ENCODE data around the gene CLEC2L. TPM values are rescaled to one million over a fixed set of nuclear protein-coding genes. Genes with fewer than 3 reads are reported as not detected.

CLEC2L gene
- total RNA-seq, 1 donor: not detected

DNA sequence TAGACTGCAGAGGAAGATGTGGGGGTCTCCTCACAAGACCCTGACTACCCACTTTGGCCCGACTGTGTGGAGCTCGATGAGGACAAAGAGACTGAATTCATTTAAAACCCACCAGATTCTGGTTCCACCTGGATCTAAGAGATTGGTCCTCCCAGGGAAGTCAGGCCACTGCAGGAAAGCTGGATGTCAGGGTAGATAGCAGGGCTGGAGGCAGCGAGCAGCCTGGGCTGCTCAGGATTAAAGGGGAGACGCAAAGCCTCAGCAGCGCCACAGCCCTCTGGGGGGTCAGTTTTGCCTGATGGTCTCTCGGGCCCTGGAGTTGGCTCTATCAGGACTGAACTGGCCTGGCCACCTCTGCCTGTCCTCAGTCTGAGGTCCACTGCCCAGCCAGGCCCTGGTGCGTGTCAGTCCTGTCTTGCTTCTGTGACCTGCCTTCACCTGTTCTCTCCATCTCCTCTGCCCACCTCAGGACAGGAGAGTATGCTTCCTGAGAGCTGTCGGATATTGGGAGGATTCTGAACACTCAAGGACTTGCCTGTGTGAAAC is 27.8 kb upstream of the CLEC2L start:
- TF ChIP-seq, protein P1, sequence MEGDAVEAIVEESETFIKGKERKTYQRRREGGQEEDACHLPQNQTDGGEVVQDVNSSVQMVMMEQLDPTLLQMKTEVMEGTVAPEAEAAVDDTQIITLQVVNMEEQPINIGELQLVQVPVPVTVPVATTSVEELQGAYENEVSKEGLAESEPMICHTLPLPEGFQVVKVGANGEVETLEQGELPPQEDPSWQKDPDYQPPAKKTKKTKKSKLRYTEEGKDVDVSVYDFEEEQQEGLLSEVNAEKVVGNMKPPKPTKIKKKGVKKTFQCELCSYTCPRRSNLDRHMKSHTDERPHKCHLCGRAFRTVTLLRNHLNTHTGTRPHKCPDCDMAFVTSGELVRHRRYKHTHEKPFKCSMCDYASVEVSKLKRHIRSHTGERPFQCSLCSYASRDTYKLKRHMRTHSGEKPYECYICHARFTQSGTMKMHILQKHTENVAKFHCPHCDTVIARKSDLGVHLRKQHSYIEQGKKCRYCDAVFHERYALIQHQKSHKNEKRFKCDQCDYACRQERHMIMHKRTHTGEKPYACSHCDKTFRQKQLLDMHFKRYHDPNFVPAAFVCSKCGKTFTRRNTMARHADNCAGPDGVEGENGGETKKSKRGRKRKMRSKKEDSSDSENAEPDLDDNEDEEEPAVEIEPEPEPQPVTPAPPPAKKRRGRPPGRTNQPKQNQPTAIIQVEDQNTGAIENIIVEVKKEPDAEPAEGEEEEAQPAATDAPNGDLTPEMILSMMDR (IDR thresholded peaks at IDR 0.05; ENCODE audit: insufficient read depth, low read length): no peak
- no peak overlapping the region for H3K4me3 ChIP-seq (ENCODE audit: low read depth, low read length)
- DNase-seq (ENCODE audit: low read depth): no peak

DNA sequence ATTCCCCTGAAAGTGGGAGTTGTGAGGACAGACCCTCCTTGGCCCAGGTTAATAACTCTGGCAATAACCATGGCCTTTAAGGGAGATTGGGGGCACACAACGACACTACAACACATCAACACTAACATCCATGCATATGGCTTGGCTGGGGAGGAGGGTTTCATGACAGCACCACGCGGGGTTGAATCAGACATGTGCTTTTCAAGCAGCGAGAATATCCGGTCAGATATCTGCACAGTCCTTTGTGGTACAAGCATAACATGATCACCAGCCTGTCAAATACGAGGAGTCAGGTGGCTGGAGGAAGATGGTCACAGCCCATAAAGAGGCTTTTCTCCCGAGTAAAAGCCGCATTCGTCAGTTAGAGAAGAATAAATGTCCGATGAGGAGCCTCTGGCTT is 27.0 kb upstream of the CLEC2L start:
- H3K4me3 ChIP-seq (ENCODE audit: low read depth, low read length): no peak overlapping the region
- TF ChIP-seq, protein P1 (IDR thresholded peaks at IDR 0.05; ENCODE audit: insufficient read depth, low read length): no peak
- no peak for DNase-seq (ENCODE audit: low read depth)

DNA sequence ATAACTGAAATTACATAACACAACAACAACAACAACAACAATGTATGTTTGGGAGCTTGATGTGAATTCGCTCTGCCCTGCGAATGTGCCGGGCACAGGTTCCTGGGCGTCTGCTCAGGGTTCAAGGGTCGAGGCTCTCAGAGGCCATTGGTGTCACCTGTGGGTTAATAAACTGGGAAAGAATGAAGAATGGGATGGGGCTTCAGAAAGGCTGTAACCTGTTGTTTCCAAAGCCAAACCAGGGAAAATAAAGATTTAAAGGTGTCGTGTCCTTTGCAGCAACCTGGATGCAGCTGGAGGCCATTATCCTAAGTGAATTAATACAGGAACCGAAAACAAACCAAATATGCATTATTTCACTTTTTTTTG is 22.7 kb upstream of the CLEC2L start:
- TF ChIP-seq, protein P1 (IDR thresholded peaks at IDR 0.05; ENCODE audit: insufficient read depth, low read length): no peak
- no peak for DNase-seq (ENCODE audit: low read depth)
- H3K4me3 ChIP-seq (ENCODE audit: low read depth, low read length): no peak overlapping the region

DNA sequence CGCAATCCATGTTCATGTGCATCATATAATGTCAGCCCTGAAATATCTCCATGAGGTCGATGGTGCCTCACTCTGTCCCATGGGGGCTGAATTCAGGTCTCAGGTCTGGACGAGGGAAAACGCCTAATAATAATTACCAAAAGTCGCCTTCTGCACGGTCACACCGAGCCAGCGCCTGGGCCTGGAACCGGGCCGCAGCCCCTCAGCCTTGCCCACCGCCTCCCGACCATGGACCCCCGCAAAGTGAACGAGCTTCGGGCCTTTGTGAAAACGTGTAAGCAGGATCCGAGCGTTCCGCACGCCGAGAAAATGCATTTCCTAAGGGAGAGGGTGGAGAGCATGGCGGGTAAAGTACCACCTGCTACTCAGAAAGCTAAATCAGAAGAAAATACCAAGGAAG is 21.3 kb upstream of the CLEC2L start:
- TF ChIP-seq, protein P1 (IDR thresholded peaks at IDR 0.05; ENCODE audit: insufficient read depth, low read length): no peak
- no peak for DNase-seq (ENCODE audit: low read depth)

DNA sequence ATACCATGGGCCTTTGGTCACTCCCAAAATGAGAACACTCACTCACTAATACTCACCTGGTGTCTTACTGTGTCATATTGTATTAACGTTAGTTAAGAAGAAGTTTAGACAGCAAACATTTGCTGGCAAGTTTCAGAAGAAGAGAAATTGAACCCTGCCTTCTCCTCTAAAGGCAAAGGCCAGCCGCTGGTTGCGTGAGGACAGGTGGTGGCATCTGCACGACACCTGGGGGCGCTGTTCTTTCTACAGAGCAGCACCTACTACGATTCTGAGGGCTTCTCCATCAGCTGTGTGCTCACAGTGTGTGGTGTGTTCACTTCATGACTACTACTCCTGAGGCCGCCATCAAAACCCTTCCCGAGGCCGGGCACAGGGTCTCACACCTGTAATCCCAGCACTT is 17.9 kb upstream of the CLEC2L start:
- DNase-seq (ENCODE audit: low read depth): no peak
- H3K4me3 ChIP-seq (ENCODE audit: low read depth, low read length): no peak overlapping the region
- TF ChIP-seq, protein P1 (IDR thresholded peaks at IDR 0.05; ENCODE audit: insufficient read depth, low read length): peak; percentile 2

More for the DNA sequence above, 21.3 kb upstream of the CLEC2L start:
- no peak overlapping the region for H3K4me3 ChIP-seq (ENCODE audit: low read depth, low read length)

DNA sequence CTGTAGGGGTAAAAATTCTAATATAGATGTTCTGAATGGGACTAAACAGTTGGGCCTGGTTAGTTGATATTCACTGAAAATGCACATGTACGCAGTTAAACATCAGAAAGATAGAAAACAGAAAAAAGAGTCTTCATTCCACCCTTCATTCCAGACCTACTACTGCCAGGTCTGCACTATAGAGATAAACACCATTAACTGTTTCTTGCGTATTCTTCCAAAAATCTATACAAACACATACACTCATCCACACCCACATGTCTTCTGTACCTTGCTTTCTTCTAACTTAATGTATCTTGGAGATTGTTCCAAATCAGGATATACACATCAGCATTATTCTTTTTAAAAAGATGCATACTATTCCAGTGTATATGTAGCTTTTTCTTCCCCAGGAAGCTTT is 13.9 kb upstream of the CLEC2L start:
- H3K4me3 ChIP-seq (ENCODE audit: low read depth, low read length): no peak overlapping the region
- no peak for DNase-seq (ENCODE audit: low read depth)
- TF ChIP-seq, protein P1 (IDR thresholded peaks at IDR 0.05; ENCODE audit: insufficient read depth, low read length): no peak

DNA sequence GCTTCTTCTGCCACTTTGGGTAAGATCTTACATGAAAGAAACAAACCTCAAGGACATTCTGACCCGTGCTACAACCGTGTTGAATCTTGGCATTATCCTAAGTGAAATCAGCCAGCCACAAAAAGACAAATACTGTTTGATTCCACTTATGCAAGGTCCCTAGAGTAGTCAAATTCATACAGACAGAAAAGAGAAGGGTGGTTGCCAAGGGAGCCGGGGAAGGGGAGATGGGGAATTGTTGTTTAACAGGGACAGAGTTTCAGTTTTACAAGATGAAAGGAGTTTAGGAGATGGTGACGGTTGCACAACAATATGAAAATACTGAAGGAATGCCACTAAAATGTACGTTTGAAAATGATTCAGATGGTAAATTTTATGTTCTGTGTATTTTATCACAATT is 12.2 kb upstream of the CLEC2L start:
- DNase-seq (ENCODE audit: low read depth): no peak
- H3K4me3 ChIP-seq (ENCODE audit: low read depth, low read length): no peak overlapping the region
- TF ChIP-seq, protein P1 (IDR thresholded peaks at IDR 0.05; ENCODE audit: insufficient read depth, low read length): no peak
